Renal cortical epithelial cell (primary cell): Measurements from ENCODE around the gene OR52K2. TPM values are rescaled to one million over a fixed set of nuclear protein-coding genes. Genes with fewer than 3 reads are reported as not detected.
"Not testable (repeated sequence)": the region's sequence is repeated elsewhere in the genome, so short reads cannot be mapped to it uniquely, and the experiment has no call there.

ENCODE experiments used
- DNase-seq: peaks from one replicate; pipeline ENCODE4 v3.0.0-alpha.2; 2011; ENCODE audit warnings: low read depth
- total RNA-seq: library from RNA; depleted of rRNA; stranded (reverse); fragments of >200 nt; gene quantifications from 2 replicates; pipeline ENCODE4 v1.2.3, GENCODE V29; 2014

The OR52K2 gene
- total RNA-seq, result not detected in 2 replicates

- no peak for DNase-seq
Observed at GRCh38 chr11:4448995-4449394, at the start of gene OR52K2. OR52K2 (plus strand) TSS chr11:4449295; CDS start chr11:4449340, 45 bp downstream.

- DNase-seq, result not testable (repeated sequence)
Observed at GRCh38 chr11:4406206-4406605, 42.9 kb upstream of the OR52K2 start.

GRCh38 chr11:4416306-4416705 lies 32.8 kb upstream of the OR52K2 start:
- no peak for DNase-seq

- DNase-seq, result no peak
Observed at GRCh38 chr11:4416816-4417215, 32.3 kb upstream of the OR52K2 start.

- DNase-seq, result no peak
Observed at GRCh38 chr11:4418403-4418802, 30.7 kb upstream of the OR52K2 start.

- no peak for DNase-seq
Observed at GRCh38 chr11:4430051-4430450, 19.0 kb upstream of the OR52K2 start.

- no peak for DNase-seq
Observed at GRCh38 chr11:4433856-4434255, 15.2 kb upstream of the OR52K2 start.

GRCh38 chr11:4436411-4436810 lies 12.7 kb upstream of the OR52K2 start:
- no peak for DNase-seq

- DNase-seq, result no peak
Observed at GRCh38 chr11:4441515-4441914, 7.6 kb upstream of the OR52K2 start.

- DNase-seq, result no peak
Observed at GRCh38 chr11:4443232-4443891, 5.7 kb upstream of the OR52K2 start.

GRCh38 chr11:4453118-4453517 lies 4.0 kb downstream of the OR52K2 start:
- no peak for DNase-seq

- DNase-seq, result no peak
Observed at GRCh38 chr11:4454021-4454420, 4.9 kb downstream of the OR52K2 start.

- no peak for DNase-seq
Observed at GRCh38 chr11:4455419-4455818, 6.3 kb downstream of the OR52K2 start.

- DNase-seq, result peak; percentile 8
Observed at GRCh38 chr11:4459500-4459899, 10.4 kb downstream of the OR52K2 start.

- no peak for DNase-seq
Observed at GRCh38 chr11:4460151-4460550, 11.1 kb downstream of the OR52K2 start.

GRCh38 chr11:4464216-4465159 lies 15.4 kb downstream of the OR52K2 start:
- DNase-seq, result peak; percentile 6

GRCh38 chr11:4465407-4465806 lies 16.3 kb downstream of the OR52K2 start:
- DNase-seq, result no peak

- DNase-seq, result no peak
Observed at GRCh38 chr11:4466131-4466870, 17.2 kb downstream of the OR52K2 start.

- no peak for DNase-seq
Observed at GRCh38 chr11:4466871-4467442, 17.9 kb downstream of the OR52K2 start.

GRCh38 chr11:4467811-4468606 lies 18.9 kb downstream of the OR52K2 start:
- DNase-seq, result no peak

GRCh38 chr11:4479644-4480043 lies 30.5 kb downstream of the OR52K2 start:
- no peak for DNase-seq
